A549 treated with ZK216348 at 1 μM for 4 hours (cell line): ENCODE measurements around the gene RNF144A. TPM values are rescaled to one million over a fixed set of nuclear protein-coding genes. Genes with fewer than 3 reads are reported as not detected.

ENCODE experiments used
- total RNA-seq: library from RNA; stranded (reverse); fragments of 200-300 nt; extraction: Qiagen RNA extraction; gene quantifications from 5 replicates; pipeline ENCODE4 v1.2.3, GENCODE V29; 2022; ENCODE audit warnings: low read depth

RNF144A gene
- total RNA-seq: 5.3 to 8.9 TPM (median 7.4 TPM) in 5 replicates

GRCh38 chr2:6917071-6917760, at the start of gene RNF144A:
Gene RNF144A (plus strand): TSS chr2:6917412. CDS start chr2:6996927, 79,515 bp downstream.

DNA sequence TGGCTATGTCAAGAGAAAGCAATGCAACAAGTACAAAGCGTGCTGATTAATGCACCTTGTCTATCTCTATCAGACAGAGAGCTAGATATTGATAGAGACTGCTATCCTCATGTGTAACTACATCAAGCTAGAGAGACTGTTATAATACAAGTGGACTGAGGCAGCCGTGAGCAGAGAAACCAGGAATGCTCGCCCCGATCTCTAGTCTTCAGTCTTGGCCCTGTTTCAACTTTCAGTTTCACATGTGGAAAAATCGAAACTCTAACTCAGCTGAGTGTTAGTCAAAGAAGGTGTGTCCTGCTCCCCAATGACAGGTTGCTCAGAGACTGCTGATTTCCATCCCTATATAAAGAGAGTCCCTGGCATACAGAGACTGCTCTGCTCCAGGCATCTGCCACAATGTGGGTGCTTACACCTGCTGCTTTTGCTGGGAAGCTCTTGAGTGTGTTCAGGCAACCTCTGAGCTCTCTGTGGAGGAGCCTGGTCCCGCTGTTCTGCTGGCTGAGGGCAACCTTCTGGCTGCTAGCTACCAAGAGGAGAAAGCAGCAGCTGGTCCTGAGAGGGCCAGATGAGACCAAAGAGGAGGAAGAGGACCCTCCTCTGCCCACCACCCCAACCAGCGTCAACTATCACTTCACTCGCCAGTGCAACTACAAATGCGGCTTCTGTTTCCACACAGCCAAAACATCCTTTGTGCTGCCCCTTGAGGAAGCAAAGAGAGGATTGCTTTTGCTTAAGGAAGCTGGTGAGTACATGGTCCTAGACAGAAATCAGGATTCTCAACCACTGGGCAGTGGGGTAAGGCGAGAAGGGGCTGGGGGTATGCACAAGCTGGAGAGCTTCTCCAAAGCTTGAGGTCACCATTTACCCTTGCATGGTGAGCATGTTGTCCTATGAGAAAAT, 39.6 kb upstream of the RNF144A start, which contains the start of gene RSAD2:
Gene RSAD2 (plus strand): TSS at position 376 of the 903 bp plus-strand sequence. CDS start 24 bp downstream, at position 400.

Other genes with a start within 250 kb of the RNF144A start
- gene CMPK2, start 51.5 kb upstream of the RNF144A start, total RNA-seq: 0.54 to 1.6 TPM (median 1.2 TPM) in 5 replicates
- 0.17 to 0.49 TPM (median 0.21 TPM) in 5 replicates for gene RSAD2, start 39.6 kb upstream of the RNF144A start, total RNA-seq